PC-3 (cell line): ENCODE measurements around the gene PIEZO2. TPM values are rescaled to one million over a fixed set of nuclear protein-coding genes. Genes with fewer than 3 reads are reported as not detected.

ENCODE experiments used
- ATAC-seq: fragments of 200-7000 bp; cut with Tn5 transposase; 2 replicates; pipeline ENCODE4 v1.9.1; 2020; ENCODE audit warnings: mild to moderate bottlenecking, moderate library complexity
- BruUV-seq: library from RNA; stranded (reverse); fragments of 400-500 nt; replicated peaks from 2 replicates; lab custom pipeline; 2021; lab: Mats Ljungman, UMichigan
- CTCF ChIA-PET: fragments of 300-600 bp; sonication (Branson Sonifier 250); formaldehyde crosslinking; loops from one replicate; lab custom pipeline; 2022; ENCODE audit warnings: antibody characterized with exemption; lab: Charles Lee
- POLR2A ChIA-PET: fragments of 300-600 bp; sonication (Branson Sonifier 250); formaldehyde crosslinking; loops from one replicate; lab custom pipeline; 2022; ENCODE audit warnings: antibody characterized with exemption; ENCODE audit not compliant: unreplicated experiment; lab: Charles Lee
- DNase-seq: peaks from one replicate; pipeline ENCODE4 v3.0.0-alpha.2; 2015
- H2AFZ ChIP-seq: fragments of 300-600 bp; sonication (generic); 2 replicates; pipeline ENCODE4 v1.6.0; 2016; ENCODE audit warnings: antibody characterized with exemption, low read length
- H3F3A ChIP-seq: fragments of 300-600 bp; sonication (generic); one replicate; pipeline ENCODE4 v1.6.0; 2017; ENCODE audit warnings: antibody characterized with exemption, low read length, control low read depth, mild to moderate bottlenecking; ENCODE audit not compliant: unreplicated experiment
- H3K27ac ChIP-seq: fragments of 300-600 bp; sonication (generic); 2 replicates; pipeline ENCODE4 v1.5.1; 2016; ENCODE audit warnings: mild to moderate bottlenecking, low read length
- H3K27me3 ChIP-seq: fragments of 300-600 bp; sonication (generic); 2 replicates; pipeline ENCODE4 v1.6.1; 2016; ENCODE audit warnings: low read length, mixed read lengths
- H3K36me3 ChIP-seq: fragments of 300-600 bp; sonication (generic); 2 replicates; pipeline ENCODE4 v1.6.1; 2016; ENCODE audit warnings: low read depth, mixed run types, low read length, mixed read lengths
- H3K4me1 ChIP-seq: fragments of 300-600 bp; sonication (generic); 2 replicates; pipeline ENCODE4 v1.5.1; 2016; ENCODE audit warnings: low read length; ENCODE audit not compliant: insufficient read depth
- H3K4me2 ChIP-seq: fragments of 300-600 bp; sonication (generic); 2 replicates; pipeline ENCODE4 v1.6.0; 2016; ENCODE audit warnings: low read length
- H3K4me3 ChIP-seq: fragments of 300-600 bp; sonication (generic); 2 replicates; pipeline ENCODE4 v1.5.1; 2016; ENCODE audit warnings: mild to moderate bottlenecking, low read length, mixed read lengths
- H3K79me2 ChIP-seq: fragments of 300-600 bp; sonication (generic); 2 replicates; pipeline ENCODE4 v1.6.1; 2017; ENCODE audit warnings: low read length, mixed read lengths
- H3K9ac ChIP-seq: fragments of 300-600 bp; sonication (generic); 2 replicates; pipeline ENCODE4 v1.6.0; 2016; ENCODE audit warnings: mild to moderate bottlenecking, low read length
- H3K9me2 ChIP-seq: fragments of 300-600 bp; sonication (generic); replicated peaks from 2 replicates; pipeline ENCODE4 v1.6.1; 2016; ENCODE audit warnings: mixed run types, low read length, mixed read lengths
- H3K9me3 ChIP-seq: fragments of 300-600 bp; sonication (generic); 2 replicates; pipeline ENCODE4 v1.6.1; 2016; ENCODE audit warnings: low read length, mixed read lengths
- H4K20me1 ChIP-seq: fragments of 300-600 bp; sonication (generic); 2 replicates; pipeline ENCODE4 v1.6.1; 2016; ENCODE audit warnings: low read length, mixed read lengths
- CTCF ChIP-seq: fragments of 300-600 bp; sonication (generic); conservative IDR thresholded peaks from 2 replicates; pipeline ENCODE4 v1.5.1; 2017; ENCODE audit warnings: antibody characterized with exemption, low read depth, mild to moderate bottlenecking, low read length
- EZH2 ChIP-seq: fragments of 300-600 bp; sonication (generic); IDR thresholded peaks from one replicate; pipeline ENCODE4 v1.6.1; 2017; ENCODE audit warnings: antibody characterized with exemption, mild to moderate bottlenecking, low read length; ENCODE audit not compliant: unreplicated experiment
- EZH2phosphoT487 ChIP-seq: fragments of 300-600 bp; sonication (generic); IDR thresholded peaks from 2 replicates; pipeline ENCODE4 v1.6.1; 2018; ENCODE audit warnings: mild to moderate bottlenecking, antibody characterized with exemption, low read length, borderline replicate concordance
- intact Hi-C: fragments of 100-400 bp; cut with micrococcal nuclease; formaldehyde crosslinking; loops from 2 replicates; pipeline ENCODE4 v1.9.0; 2023
- total RNA-seq: library from RNA; depleted of rRNA; stranded (reverse); fragments of >200 nt; gene quantifications from 2 replicates; pipeline ENCODE4 v1.2.3, GENCODE V29; 2014

PIEZO2 gene
- total RNA-seq, 1 experiment from 2014 or later, result not detected

- no peaks in the 10 kb centered on the region for H3F3A ChIP-seq
- BruUV-seq, result no TSS peak
- no peaks in the 10 kb centered on the region for H3K4me1 ChIP-seq
- H2AFZ ChIP-seq, result no peak overlapping the region
- ATAC-seq, result no peak
- H3K27me3 ChIP-seq, result no peaks in the 10 kb centered on the region
- CTCF ChIA-PET, result no interaction called here
- DNase-seq, result no peak
- no peaks in the 10 kb centered on the region for H3K9me3 ChIP-seq
- no peaks in the 10 kb centered on the region for H3K36me3 ChIP-seq
- no peak overlapping the region for H3K4me2 ChIP-seq
- POLR2A ChIA-PET, result no interaction called here
- no peaks in the 10 kb centered on the region for H3K79me2 ChIP-seq
- H3K9ac ChIP-seq, result no peak overlapping the region
- no peak overlapping the region for H3K27ac ChIP-seq
- H3K9me2 ChIP-seq, result no peaks in the 10 kb centered on the region
- no peaks in the 10 kb centered on the region for H4K20me1 ChIP-seq
- H3K4me3 ChIP-seq, result no peak overlapping the region
- TF ChIP-seq CTCF (no peak), EZH2 (no peak), EZH2phosphoT487 (no peak)
- intact Hi-C loops, result no loop called here
Observed at GRCh38 chr18:11004294-11004693, 145.1 kb downstream of the PIEZO2 start.

GRCh38 chr18:11002796-11003195, 146.6 kb downstream of the PIEZO2 start:
- Histone ChIP-seq H3K9me2 (no peaks in the 10 kb centered on the region), H3K4me2 (no peak overlapping the region), H3K9ac (no peak overlapping the region), H3K4me3 (no peak overlapping the region), H3K27ac (no peak overlapping the region), H3K9me3 (no peaks in the 10 kb centered on the region), H3F3A (no peaks in the 10 kb centered on the region), H3K79me2 (no peaks in the 10 kb centered on the region), H3K36me3 (no peaks in the 10 kb centered on the region), H3K4me1 (no peaks in the 10 kb centered on the region), H4K20me1 (no peaks in the 10 kb centered on the region), H3K27me3 (no peaks in the 10 kb centered on the region), H2AFZ (no peak overlapping the region)
- ATAC-seq (no peak), DNase-seq (no peak)
- intact Hi-C loops, result no loop called here
- POLR2A ChIA-PET, result no interaction called here
- no peak for TF ChIP-seq EZH2phosphoT487
- no peak for TF ChIP-seq EZH2
- no peak for TF ChIP-seq CTCF
- CTCF ChIA-PET, result no interaction called here
- no TSS peak for BruUV-seq

GRCh38 chr18:11002277-11002676, 147.1 kb downstream of the PIEZO2 start:
- Histone ChIP-seq H3K4me2 (no peak overlapping the region), H3K9me3 (no peaks in the 10 kb centered on the region), H3K27me3 (no peaks in the 10 kb centered on the region), H3K9ac (no peak overlapping the region), H2AFZ (no peak overlapping the region), H3K27ac (no peak overlapping the region), H3K36me3 (no peaks in the 10 kb centered on the region), H3K9me2 (no peaks in the 10 kb centered on the region), H3F3A (no peaks in the 10 kb centered on the region), H4K20me1 (no peaks in the 10 kb centered on the region), H3K4me1 (no peaks in the 10 kb centered on the region), H3K4me3 (no peak overlapping the region), H3K79me2 (no peaks in the 10 kb centered on the region)
- no peak for ATAC-seq
- no TSS peak for BruUV-seq
- DNase-seq, result no peak
- intact Hi-C loops, result no loop called here
- CTCF ChIA-PET, result no interaction called here
- POLR2A ChIA-PET, result no interaction called here
- TF ChIP-seq EZH2phosphoT487, result no peak
- no peak for TF ChIP-seq EZH2
- no peak for TF ChIP-seq CTCF
